Hematopoietic multipotent progenitor cell treated with erythropoietin and hydrocortisone succinate and interleukin-3 and kit ligand, for 6 days (in vitro differentiated cells): ENCODE data around the gene CTTNBP2NL.
A peak's percentile ranks its signal among the peaks of the same experiment; 100 is the strongest.

Experiments used
- DNase-seq: peaks from one replicate; pipeline ENCODE4 v3.0.0-alpha.2; 2015

Gene CTTNBP2NL

GRCh38 chr1:112395821-112396652 lies at the start of gene CTTNBP2NL:
TSS of gene CTTNBP2NL (plus strand) at chr1:112396214. CDS start at chr1:112416166, 19,952 bp downstream.
- peak; percentile 93 for DNase-seq

- no peak for DNase-seq
These were observed 49.1 kb upstream of the CTTNBP2NL start for GRCh38 chr1:112346801-112347350.

GRCh38 chr1:112356765-112357164 lies 39.2 kb upstream of the CTTNBP2NL start:
- no peak for DNase-seq

DNA sequence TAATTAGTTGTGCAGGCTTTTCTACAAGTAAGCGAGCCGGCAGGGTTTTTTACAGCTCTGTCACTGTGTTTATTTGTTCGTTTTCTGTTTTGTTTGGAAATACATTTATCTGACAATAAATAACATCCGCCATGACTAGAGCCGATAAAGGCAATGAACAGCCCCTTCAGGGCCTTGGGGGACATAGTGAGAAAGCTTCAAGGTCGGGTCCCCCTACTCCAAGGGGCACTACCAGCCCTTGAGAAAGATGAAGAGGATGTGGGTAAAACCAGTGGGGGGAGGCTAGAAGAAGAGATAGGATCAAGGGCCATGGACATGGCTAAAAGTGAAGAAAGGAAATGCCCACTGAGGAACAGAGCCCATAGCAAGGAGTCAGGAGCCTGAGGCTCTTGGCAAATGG lies 38.5 kb upstream of the CTTNBP2NL start:
- no peak for DNase-seq

GRCh38 chr1:112358061-112358770 lies 37.8 kb upstream of the CTTNBP2NL start:
- no peak for DNase-seq

- peak; percentile 59 for DNase-seq
These were observed 37.1 kb upstream of the CTTNBP2NL start for GRCh38 chr1:112358798-112359408.

GRCh38 chr1:112359961-112360767 lies 35.9 kb upstream of the CTTNBP2NL start:
- no peak for DNase-seq

DNA sequence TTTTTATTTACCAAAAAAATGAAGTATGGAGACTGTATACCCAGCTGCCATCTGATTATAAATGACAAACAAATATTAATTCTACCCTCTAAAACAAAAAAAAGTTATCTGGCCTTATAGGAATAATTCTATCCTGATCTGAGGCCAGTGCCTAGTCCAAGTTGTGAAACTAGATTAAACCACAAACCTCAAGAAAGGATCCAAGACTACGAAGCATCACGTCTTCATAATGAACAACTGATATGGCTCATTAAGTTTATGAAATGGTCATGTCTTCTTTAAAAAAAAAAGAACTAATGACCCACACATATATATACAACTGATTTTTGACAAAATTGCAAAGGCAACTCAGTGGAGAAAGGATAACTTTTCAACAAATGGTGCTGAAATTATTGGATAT lies 32.4 kb upstream of the CTTNBP2NL start:
- no peak for DNase-seq

- no peak for DNase-seq
These were observed 27.8 kb upstream of the CTTNBP2NL start for GRCh38 chr1:112368198-112368597.

DNA sequence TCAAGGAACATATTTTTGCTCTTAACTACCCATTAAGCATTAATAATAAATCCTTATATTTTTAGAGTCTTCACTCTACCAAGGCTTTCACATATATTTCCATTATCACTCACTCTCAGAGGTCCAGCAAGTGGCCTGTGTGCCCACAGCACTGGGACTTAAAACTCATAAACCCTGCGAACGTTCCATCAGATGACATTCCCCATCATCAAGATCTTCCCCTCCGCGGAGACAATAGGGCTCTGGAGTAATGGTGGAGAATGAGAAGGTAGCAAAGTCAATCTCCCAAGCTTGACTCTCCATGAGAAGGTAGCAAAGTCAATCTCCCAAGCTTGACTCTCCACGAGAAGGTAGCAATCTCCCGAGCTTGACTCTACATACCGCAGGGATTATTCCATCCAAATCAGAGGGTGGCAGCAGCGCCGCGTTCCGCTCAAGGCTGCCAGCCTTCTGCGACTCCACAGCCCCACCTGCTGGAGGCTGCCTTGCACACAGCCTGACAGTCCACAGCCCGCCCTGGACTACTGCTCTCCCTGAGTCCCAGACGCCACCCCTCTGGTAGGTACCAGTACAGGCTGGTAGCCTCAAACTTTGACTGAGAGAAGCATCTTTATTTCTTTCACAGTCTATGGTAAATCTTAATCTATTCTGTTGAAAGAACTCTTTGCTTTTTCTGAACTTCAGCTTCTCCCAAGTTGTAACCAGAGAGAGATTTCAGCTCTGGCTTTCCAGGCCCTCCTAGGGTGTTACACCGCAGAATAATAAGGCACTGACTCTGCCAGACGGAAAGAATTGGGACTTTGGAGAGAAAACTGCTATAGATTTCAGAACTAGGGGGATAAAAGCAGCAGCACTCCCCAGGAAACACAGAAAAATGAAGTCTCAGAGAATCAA lies 26.4 kb upstream of the CTTNBP2NL start:
- peak; percentile 93 for DNase-seq

DNA sequence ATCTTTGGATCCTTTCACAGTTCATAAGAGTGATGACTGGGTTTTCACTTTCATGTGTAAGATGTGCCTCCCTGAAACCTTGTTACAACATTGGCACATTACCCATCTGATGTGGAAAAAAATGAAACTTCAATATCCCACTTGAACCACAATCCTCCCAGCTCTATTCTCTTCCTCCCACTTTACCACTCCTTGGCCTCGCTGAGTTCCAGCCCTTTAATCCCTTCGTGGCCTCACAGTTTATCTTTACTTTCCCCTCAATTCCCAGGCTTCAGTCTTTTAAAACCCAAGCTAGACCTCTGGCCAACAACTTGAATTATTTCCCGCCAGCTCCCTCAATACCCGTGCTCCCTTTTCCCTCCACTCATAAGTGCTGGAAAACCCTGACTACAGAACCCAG lies 25.0 kb upstream of the CTTNBP2NL start:
- no peak for DNase-seq

DNA sequence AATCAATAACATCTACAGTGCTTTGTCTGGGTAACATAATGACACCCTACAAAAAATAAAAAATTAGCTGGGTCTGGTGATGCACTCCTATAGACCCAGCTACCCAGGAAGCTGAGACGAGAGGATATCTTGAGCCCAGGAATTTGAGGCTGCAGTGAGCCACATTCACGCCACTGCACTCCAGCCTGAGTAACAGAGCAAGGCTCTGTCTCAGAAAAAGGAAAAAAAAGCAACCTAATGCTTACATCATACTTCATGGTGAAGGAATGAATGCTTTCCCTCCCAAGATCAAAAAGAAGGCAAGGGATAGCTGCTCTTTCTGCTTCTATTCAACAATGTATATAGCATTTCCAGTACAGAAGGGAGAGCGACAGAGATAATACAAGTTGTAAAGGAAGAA lies 24.2 kb upstream of the CTTNBP2NL start:
- DNase-seq = no peak

DNA sequence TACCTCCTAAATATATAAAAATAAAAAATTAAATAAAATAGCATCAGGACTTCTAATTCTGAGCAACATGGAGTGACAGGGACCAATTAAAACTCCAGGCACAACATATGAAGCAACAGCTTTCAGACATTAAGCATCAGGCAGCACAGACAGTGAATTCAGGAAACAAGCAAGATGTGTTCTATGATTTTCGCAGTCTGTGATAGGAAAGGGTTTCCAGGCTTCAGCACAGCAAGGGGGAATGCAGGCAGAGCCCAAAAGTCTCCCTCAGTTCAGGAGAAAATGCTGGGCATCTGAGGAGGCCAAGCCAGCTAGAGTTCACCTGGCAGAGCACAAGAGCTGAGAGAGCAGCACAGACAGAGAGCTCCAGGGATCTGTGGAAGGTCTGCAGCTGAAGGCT lies 22.2 kb upstream of the CTTNBP2NL start:
- DNase-seq = no peak

DNA sequence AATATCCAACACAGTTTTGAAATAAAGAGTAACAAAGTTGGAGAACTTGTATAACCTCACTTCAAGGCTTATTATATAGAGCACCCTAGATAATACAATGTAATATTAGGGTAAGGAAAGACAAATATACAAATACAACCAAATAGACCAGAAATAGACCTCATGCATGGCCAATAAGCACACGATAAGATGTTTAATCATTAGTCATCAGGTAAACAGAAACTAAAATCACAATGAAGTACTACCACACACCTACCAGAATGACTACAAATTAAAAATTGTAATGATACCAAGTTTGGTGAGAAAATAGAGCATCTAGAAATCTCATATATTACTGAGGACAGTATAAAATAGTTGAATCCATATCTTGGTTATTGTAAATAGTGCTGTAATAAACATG lies 20.3 kb upstream of the CTTNBP2NL start:
- DNase-seq = no peak

GRCh38 chr1:112380356-112380755 lies 15.7 kb upstream of the CTTNBP2NL start:
- DNase-seq = no peak

DNA sequence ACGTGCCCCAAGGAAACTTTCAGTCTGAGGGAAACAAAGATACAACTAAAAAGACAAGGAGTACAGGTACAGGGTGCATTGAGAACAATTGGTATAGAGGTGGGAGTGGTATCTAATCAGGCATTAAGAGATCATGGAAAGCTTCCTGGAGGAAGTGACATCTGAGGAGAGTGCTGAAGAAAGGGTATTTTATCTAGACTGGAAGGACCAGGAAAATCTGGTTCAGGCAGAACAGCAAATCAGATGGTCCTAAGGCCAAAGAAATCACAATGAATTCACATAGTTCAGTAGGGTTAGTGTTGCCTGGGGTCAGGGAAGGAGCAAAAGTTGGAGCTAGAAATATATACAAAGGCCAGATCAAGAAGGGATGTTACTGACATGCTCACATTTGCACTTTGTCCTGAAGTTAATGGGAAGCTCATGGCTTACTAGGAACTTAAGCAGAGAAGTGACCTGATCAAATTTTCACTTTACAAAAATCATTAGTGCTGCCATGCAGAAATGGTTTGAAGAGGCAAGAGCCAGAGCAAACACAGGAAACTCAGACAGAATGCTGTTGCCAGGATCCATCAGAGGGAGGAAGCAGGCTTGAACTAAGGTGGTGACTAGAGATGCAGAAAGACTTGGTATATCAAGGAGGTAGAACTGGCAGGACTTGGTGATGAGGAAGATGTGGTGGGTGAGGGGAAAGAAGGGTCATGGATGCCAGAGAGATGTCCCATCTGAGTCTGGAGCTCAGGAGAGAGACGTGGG lies 14.5 kb upstream of the CTTNBP2NL start:
- no peak for DNase-seq

DNA sequence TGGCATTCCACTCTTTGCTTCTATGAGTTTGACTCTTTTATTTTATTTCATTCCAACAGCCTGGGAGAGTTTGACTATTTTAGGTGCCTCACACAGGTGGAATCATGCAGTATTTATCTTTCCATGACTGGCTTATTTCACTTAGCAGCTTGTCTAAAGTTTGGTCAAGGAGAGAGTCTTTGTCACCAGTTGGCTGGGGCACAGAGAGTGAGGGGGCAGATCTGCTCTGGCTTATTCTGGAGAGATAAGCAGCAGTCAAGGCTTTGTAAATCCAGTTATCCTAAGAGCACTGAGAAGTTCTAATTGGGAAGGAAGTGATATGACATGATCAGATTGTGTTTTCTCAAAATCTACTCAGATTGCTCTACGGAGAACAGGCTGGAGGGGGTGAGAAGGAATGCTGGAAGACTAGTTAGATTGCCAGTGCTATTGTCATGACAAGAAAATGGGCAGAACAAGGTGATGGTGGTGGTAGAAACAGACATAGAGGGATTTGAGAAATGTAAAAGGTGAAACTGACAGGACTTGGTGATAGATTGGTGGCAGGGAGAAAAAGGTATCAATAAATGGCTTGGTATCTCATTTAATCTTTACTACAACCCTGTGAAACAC lies 12.1 kb upstream of the CTTNBP2NL start:
- DNase-seq = no peak

DNA sequence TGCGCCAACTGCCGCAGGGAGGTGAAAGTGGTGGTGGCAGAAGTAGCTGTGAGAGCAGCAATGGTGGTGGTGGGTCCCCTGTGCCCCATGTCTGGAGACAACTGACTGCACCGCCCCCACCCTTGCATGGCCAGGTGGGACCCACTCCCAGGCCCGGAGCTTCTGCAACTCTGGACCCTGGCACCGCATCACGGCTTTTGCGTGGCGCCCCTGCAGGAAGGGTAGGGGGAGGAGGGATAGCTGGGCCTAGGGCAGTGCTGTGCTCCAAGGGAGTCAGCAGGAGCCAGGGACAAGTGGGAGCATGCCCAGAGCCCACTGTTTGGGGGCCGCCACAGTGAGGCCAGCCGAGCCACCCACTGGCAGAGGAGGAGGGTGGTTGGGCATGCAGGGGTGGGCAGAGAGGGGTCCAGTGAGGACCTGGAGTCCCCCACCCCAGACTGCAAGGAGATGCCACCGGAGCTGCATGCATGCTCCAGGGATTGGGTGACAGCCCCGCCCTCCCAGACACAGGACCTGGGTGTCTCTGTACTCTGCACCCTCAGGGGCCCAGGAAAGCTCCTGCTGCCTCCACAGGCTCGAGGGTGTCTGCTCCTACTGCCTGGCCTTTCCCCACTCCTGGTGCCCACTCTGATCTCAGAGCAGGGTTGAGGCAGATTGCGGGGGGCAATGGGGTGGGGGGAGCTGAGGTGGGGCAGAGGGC lies 9.8 kb upstream of the CTTNBP2NL start:
- no peak for DNase-seq

DNA sequence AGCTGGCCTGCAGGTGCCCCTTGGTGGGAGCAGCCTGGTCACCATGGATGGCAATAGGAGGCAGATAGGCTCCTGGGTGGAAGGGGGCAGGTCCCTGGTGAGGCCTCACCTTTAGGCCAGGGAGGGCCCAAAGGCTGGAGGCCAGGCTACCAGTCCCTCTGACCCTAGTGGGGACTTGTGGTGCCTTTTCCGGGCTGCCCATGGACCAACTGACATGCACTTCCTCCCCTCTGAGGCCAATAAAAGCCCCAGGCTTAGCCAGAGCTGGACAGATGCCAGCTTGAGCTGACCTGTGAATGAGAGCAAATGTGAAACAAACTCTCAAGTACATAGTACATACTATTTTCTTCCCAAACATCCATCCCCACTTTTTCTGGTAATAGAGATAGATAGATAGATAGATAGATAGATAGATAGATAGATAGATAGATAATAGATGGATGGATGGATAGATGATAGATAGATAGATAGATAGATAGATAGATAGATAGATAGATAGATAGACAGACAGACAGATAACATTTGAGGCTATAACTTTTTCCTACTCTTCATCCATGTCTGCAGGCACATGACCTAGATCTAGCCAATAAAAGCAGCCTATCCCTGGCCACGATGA lies 9.2 kb upstream of the CTTNBP2NL start:
- DNase-seq = no peak
